ENCODE data around the gene TMEM45B.

- TF ChIP-seq, protein P1, sequence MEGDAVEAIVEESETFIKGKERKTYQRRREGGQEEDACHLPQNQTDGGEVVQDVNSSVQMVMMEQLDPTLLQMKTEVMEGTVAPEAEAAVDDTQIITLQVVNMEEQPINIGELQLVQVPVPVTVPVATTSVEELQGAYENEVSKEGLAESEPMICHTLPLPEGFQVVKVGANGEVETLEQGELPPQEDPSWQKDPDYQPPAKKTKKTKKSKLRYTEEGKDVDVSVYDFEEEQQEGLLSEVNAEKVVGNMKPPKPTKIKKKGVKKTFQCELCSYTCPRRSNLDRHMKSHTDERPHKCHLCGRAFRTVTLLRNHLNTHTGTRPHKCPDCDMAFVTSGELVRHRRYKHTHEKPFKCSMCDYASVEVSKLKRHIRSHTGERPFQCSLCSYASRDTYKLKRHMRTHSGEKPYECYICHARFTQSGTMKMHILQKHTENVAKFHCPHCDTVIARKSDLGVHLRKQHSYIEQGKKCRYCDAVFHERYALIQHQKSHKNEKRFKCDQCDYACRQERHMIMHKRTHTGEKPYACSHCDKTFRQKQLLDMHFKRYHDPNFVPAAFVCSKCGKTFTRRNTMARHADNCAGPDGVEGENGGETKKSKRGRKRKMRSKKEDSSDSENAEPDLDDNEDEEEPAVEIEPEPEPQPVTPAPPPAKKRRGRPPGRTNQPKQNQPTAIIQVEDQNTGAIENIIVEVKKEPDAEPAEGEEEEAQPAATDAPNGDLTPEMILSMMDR (IDR thresholded peaks at IDR 0.05; ENCODE audit: insufficient read depth, low read length) = no peak
- TF ChIP-seq REST (IDR thresholded peaks at IDR 0.05; ENCODE audit: insufficient replicate concordance, low read depth) (no peak), GABPA (IDR thresholded peaks at IDR 0.05; ENCODE audit: low read depth) (no peak)
Measured at GRCh38 chr11:129792663-129793062, 23.0 kb upstream of the TMEM45B start.

Measured in HL-60 (cell line).